SK-N-SH (cell line): Measurements from ENCODE around the gene MAP3K7CL.

Source experiments
- EP300 ChIP-seq, 2 experiments: IDR thresholded peaks; 2 replicates each; pipeline versions ENCODE4 v1.4.0 to v1.6.1; 2012; ENCODE audit warnings: borderline replicate concordance in 1 of 2, low read depth in 1 of 2, low read length in 1 of 2
- EZH2phosphoT487 ChIP-seq: fragments of 200-600 bp; sonication (generic); IDR thresholded peaks from 2 replicates; pipeline ENCODE4 v1.6.1; 2017; ENCODE audit warnings: low read depth, mixed run types, mild to moderate bottlenecking, antibody characterized with exemption, moderate library complexity, borderline replicate concordance
- FOXM1 ChIP-seq: IDR thresholded peaks from 2 replicates; pipeline ENCODE4 v1.4.0; 2012; ENCODE audit warnings: low read depth, mild to moderate bottlenecking
- MEF2A ChIP-seq: IDR thresholded peaks from 2 replicates; pipeline ENCODE4 v1.4.0; 2012; ENCODE audit warnings: low read depth, borderline replicate concordance
- MXI1 ChIP-seq: IDR thresholded peaks from 2 replicates; pipeline ENCODE4 v1.6.1; 2012; ENCODE audit warnings: mild to moderate bottlenecking, low read depth, low read length, improper control_type of control experiment
- RCOR1 ChIP-seq: fragments of 150-350 bp; IDR thresholded peaks from 2 replicates; pipeline ENCODE4 v1.6.1; 2017; ENCODE audit warnings: antibody characterized with exemption, low read length
- RFX5 ChIP-seq: IDR thresholded peaks from 2 replicates; pipeline ENCODE4 v1.6.1; 2012; ENCODE audit warnings: mild to moderate bottlenecking, improper control_type of control experiment, low read length
- RXRA ChIP-seq: IDR thresholded peaks from 2 replicates; pipeline ENCODE4 v1.4.0; 2012; ENCODE audit warnings: low read depth, mild to moderate bottlenecking, borderline replicate concordance
- TCF12 ChIP-seq: IDR thresholded peaks from 2 replicates; pipeline ENCODE4 v1.4.0; 2012
- TF ChIP-seq, protein P1 (sequence below): IDR thresholded peaks from 2 replicates; pipeline ENCODE4 v1.4.0; 2012; ENCODE audit warnings: low read depth, borderline replicate concordance
- TF ChIP-seq, protein P2 (sequence below): fragments of 200-600 bp; sonication (generic); IDR thresholded peaks from 2 replicates; pipeline ENCODE4 v1.6.1; 2017; ENCODE audit warnings: antibody characterized with exemption, mild to moderate bottlenecking, moderate library complexity
- TF ChIP-seq, protein P3 (sequence below): fragments of 150-350 bp; IDR thresholded peaks from 2 replicates; pipeline ENCODE4 v1.6.1; 2017; ENCODE audit warnings: antibody characterized with exemption, low read length, low read depth, borderline replicate concordance
- TF ChIP-seq, protein P4 (sequence below): IDR thresholded peaks from 2 replicates; pipeline ENCODE4 v1.4.0; 2012; ENCODE audit warnings: low read depth

DNA sequence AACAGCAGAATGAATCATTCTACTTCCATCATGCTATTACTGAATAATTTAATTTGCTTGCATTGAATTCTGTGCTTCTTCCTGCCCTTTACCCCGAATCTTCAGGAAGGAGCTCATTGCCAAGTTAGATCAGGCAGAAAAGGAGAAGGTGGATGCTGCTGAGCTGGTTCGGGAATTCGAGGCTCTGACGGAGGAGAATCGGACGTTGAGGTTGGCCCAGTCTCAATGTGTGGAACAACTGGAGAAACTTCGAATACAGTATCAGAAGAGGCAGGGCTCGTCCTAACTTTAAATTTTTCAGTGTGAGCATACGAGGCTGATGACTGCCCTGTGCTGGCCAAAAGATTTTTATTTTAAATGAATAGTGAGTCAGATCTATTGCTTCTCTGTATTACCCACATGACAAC lies 44.2 kb downstream of the MAP3K7CL start:
- TF ChIP-seq, protein P1, sequence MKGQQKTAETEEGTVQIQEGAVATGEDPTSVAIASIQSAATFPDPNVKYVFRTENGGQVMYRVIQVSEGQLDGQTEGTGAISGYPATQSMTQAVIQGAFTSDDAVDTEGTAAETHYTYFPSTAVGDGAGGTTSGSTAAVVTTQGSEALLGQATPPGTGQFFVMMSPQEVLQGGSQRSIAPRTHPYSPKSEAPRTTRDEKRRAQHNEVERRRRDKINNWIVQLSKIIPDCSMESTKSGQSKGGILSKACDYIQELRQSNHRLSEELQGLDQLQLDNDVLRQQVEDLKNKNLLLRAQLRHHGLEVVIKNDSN = no peak
- TF ChIP-seq MEF2A (no peak), RCOR1 (no peak), EZH2phosphoT487 (no peak), EP300 (IDR thresholded peaks at IDR 0.05; ENCODE audit: borderline replicate concordance in 1 of 2, low read depth in 1 of 2, low read length in 1 of 2) (no peak), RFX5 (no peak), RXRA (no peak), FOXM1 (no peak), MXI1 (no peak), TCF12 (no peak)
- TF ChIP-seq, protein P2, sequence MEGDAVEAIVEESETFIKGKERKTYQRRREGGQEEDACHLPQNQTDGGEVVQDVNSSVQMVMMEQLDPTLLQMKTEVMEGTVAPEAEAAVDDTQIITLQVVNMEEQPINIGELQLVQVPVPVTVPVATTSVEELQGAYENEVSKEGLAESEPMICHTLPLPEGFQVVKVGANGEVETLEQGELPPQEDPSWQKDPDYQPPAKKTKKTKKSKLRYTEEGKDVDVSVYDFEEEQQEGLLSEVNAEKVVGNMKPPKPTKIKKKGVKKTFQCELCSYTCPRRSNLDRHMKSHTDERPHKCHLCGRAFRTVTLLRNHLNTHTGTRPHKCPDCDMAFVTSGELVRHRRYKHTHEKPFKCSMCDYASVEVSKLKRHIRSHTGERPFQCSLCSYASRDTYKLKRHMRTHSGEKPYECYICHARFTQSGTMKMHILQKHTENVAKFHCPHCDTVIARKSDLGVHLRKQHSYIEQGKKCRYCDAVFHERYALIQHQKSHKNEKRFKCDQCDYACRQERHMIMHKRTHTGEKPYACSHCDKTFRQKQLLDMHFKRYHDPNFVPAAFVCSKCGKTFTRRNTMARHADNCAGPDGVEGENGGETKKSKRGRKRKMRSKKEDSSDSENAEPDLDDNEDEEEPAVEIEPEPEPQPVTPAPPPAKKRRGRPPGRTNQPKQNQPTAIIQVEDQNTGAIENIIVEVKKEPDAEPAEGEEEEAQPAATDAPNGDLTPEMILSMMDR = no peak
- TF ChIP-seq, protein P3, sequence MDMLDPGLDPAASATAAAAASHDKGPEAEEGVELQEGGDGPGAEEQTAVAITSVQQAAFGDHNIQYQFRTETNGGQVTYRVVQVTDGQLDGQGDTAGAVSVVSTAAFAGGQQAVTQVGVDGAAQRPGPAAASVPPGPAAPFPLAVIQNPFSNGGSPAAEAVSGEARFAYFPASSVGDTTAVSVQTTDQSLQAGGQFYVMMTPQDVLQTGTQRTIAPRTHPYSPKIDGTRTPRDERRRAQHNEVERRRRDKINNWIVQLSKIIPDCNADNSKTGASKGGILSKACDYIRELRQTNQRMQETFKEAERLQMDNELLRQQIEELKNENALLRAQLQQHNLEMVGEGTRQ = no peak
- TF ChIP-seq, protein P4, sequence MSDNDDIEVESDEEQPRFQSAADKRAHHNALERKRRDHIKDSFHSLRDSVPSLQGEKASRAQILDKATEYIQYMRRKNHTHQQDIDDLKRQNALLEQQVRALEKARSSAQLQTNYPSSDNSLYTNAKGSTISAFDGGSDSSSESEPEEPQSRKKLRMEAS = peak; percentile 39; the same call in 1 of the 2 replicates
